ENCODE results near the gene PRM2. TPM values are rescaled to one million over a fixed set of nuclear protein-coding genes. Genes with fewer than 3 reads are reported as not detected.

PRM2 gene
- total RNA-seq, 3 donors from 2014 or later (not counting 1 experiment from before 2014, with no cell fraction given) = not detected

DNA sequence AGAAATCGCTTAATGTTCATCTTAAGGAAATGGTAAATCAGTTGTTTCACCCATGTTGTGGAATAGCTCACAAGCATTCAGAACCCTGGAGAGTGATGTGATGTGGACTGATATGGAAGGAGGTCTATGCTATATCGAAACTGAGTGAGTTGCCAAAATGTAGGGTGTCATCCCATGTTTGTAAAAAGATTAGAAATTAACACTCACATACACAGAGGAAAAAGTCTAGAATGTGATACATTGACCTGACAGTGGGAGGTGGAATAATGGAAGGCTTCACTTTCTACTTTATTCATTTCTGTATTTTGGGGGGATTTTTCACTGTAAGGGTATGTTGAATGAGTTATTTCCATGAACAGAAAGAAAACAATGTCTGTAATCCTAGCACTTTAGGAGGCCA is 9.6 kb upstream of the PRM2 start:
- no peak overlapping the region for H3K4me3 Mint-ChIP-seq

DNA sequence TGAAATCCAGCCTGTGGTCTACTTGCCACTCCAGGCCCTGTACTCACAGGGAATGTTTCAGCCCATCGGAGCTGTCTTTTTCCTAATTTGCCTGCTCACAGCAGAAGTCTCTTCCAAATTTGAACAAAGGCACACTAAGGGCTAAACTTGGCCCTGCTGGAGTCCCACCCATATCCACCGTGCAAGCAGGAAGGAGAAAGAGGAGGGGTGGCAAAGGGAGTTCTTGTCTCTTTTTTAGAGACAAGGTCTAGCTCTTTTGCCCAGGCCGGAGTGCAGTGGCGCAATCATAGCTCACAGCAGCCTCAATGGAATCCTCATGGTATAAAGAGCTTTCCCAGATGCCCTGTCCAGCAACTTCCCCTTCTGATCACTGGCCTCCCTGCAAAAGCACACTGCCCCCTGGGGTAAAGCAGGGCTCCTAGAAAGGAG is 7.6 kb upstream of the PRM2 start:
- H3K27ac Mint-ChIP-seq = no peak overlapping the region
- no peak for DNase-seq

More for the DNA sequence above, 9.6 kb upstream of the PRM2 start:
- H3K27me3 Mint-ChIP-seq (ENCODE audit: low read depth in 2 of 2) = peaks cover 52 to 55% of the 10 kb centered on the region in 2 donors
- Histone ChIP-seq H3K9me3 (ENCODE audit: control insufficient read depth, insufficient read depth, low read length) (no peaks in the 10 kb centered on the region), H3K4me3 (ENCODE audit: low read length) (no peak overlapping the region), H3K27me3 (ENCODE audit: control insufficient read depth, insufficient read depth, low read length) (peaks cover under 1% of the 10 kb centered on the region), H3K36me3 (ENCODE audit: control insufficient read depth, insufficient read depth, low read length) (no peaks in the 10 kb centered on the region), H3K4me1 (ENCODE audit: control insufficient read depth, insufficient read depth, low read length) (no peaks in the 10 kb centered on the region), H3K27ac (ENCODE audit: low read length) (no peak overlapping the region)
- H3K27ac Mint-ChIP-seq = no peak overlapping the region
- H3K36me3 Mint-ChIP-seq = no peaks in the 10 kb centered on the region
- 87% methylated on average over 1 of the region's 2 CpGs for WGBS (ENCODE audit: insufficient coverage)
- TF ChIP-seq, protein P1, sequence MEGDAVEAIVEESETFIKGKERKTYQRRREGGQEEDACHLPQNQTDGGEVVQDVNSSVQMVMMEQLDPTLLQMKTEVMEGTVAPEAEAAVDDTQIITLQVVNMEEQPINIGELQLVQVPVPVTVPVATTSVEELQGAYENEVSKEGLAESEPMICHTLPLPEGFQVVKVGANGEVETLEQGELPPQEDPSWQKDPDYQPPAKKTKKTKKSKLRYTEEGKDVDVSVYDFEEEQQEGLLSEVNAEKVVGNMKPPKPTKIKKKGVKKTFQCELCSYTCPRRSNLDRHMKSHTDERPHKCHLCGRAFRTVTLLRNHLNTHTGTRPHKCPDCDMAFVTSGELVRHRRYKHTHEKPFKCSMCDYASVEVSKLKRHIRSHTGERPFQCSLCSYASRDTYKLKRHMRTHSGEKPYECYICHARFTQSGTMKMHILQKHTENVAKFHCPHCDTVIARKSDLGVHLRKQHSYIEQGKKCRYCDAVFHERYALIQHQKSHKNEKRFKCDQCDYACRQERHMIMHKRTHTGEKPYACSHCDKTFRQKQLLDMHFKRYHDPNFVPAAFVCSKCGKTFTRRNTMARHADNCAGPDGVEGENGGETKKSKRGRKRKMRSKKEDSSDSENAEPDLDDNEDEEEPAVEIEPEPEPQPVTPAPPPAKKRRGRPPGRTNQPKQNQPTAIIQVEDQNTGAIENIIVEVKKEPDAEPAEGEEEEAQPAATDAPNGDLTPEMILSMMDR (IDR thresholded peaks at IDR 0.05) = no peak
- no peaks in the 10 kb centered on the region for H3K9me3 Mint-ChIP-seq
- DNase-seq = no peak
- no peaks in the 10 kb centered on the region for H3K4me1 Mint-ChIP-seq
- intact Hi-C loops (cut with micrococcal nuclease) = no loop called here
- no peak for ATAC-seq

DNA sequence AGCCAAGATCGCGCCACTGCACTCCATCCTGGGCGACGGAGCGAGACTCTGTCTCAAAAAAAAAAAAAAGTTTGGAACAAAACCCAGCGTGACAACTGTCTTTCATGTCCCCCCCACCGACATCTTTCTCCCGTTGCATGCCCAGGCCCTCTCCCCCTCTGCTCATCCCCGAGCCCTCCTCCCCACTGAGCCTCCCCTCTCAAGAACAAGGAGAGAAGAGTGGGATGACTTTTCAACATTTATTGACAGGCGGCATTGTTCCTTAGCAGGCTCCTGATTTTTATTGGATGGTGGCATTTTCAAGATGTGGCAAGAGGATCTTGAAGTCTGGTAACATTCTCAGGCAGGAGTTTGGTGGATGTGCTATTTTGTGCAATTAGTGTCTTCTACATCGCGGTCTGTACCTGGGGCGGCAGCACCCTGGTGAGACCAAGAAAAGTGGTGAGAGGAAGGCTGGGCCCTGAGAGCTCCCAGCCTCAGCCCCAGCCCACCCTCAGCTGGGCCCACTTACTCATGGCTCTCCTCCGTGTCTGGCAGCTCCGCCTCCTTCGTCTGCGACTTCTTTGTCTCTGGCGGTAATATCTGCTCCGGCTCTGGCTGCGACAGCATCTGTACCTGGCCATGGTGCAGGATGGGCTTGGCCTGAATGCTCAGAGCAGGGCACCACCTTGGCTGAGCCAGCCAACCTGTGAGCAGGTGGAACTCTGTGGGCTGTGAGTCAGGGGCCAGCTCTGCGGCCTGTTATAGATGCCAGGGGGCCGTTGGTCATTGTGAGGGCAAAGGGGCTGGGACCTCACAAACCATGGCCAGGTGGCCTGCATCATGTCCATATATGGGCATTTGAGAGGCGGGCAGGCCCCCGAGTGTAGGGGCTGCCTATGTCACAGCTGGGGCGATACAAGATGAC is 4.6 kb upstream of the PRM2 start, which contains the start of gene PRM1:
PRM1 (minus strand) TSS at position 715 of the 907 bp plus-strand sequence; CDS start at position 623, 92 bp downstream.
- Mint-ChIP-seq H3K9me3 (no peaks in the 10 kb centered on the region), H3K27me3 (ENCODE audit: low read depth in 2 of 2) (peaks cover 22 to 26% of the 10 kb centered on the region in 2 donors), H3K27ac (no peak within 1 kb of the TSS), H3K36me3 (no peaks in the 10 kb centered on the region), H3K4me1 (no peaks in the 10 kb centered on the region), H3K4me3 (no peak within 1 kb of the TSS)
- Histone ChIP-seq H3K27me3 (ENCODE audit: control insufficient read depth, insufficient read depth, low read length) (no peaks in the 10 kb centered on the region), H3K36me3 (ENCODE audit: control insufficient read depth, insufficient read depth, low read length) (no peaks in the 10 kb centered on the region), H3K9me3 (ENCODE audit: control insufficient read depth, insufficient read depth, low read length) (no peaks in the 10 kb centered on the region), H3K4me3 (ENCODE audit: low read length) (no peak within 1 kb of the TSS), H3K27ac (ENCODE audit: low read length) (no peak within 1 kb of the TSS), H3K4me1 (ENCODE audit: control insufficient read depth, insufficient read depth, low read length) (no peaks in the 10 kb centered on the region)
- intact Hi-C loops (cut with micrococcal nuclease) = no loop called here
- TF ChIP-seq, protein P1 (IDR thresholded peaks at IDR 0.05) = no peak
- no peak for DNase-seq
- WGBS (ENCODE audit: insufficient coverage) = 95% methylated on average over 21 of the region's 25 CpGs
- no peak for ATAC-seq

More for the DNA sequence above, 7.6 kb upstream of the PRM2 start:
- no peaks in the 10 kb centered on the region for H3K9me3 ChIP-seq (ENCODE audit: control insufficient read depth, insufficient read depth, low read length)
- Mint-ChIP-seq H3K4me3 (no peak overlapping the region), H3K4me1 (no peaks in the 10 kb centered on the region), H3K9me3 (no peaks in the 10 kb centered on the region), H3K36me3 (no peaks in the 10 kb centered on the region), H3K27me3 (ENCODE audit: low read depth in 2 of 2) (peaks cover 35 to 45% of the 10 kb centered on the region in 2 donors)
- no peak overlapping the region for H3K27ac ChIP-seq (ENCODE audit: low read length)
- no peaks in the 10 kb centered on the region for H3K36me3 ChIP-seq (ENCODE audit: control insufficient read depth, insufficient read depth, low read length)
- intact Hi-C loops (cut with micrococcal nuclease) = no loop called here
- no peak for ATAC-seq
- H3K4me3 ChIP-seq (ENCODE audit: low read length) = no peak overlapping the region
- H3K27me3 ChIP-seq (ENCODE audit: control insufficient read depth, insufficient read depth, low read length) = no peaks in the 10 kb centered on the region
- TF ChIP-seq, protein P1 (IDR thresholded peaks at IDR 0.05) = no peak
- 75% methylated on average over 4 of the region's 4 CpGs for WGBS (ENCODE audit: insufficient coverage)
- no peaks in the 10 kb centered on the region for H3K4me1 ChIP-seq (ENCODE audit: control insufficient read depth, insufficient read depth, low read length)

All from natural killer cell (primary cell).